WI38 (cell line): Measurements from ENCODE around the gene KRTAP5-5.
"Not testable (repeated sequence)": the region's sequence is repeated elsewhere in the genome, so short reads cannot be mapped to it uniquely, and the experiment has no call there.

Experiments used
- H3K4me3 ChIP-seq: 2 replicates; pipeline ENCODE4 v1.5.1; 2011; ENCODE audit warnings: low read depth, mild to moderate bottlenecking, control low read depth, low read length
- CTCF ChIP-seq: IDR thresholded peaks from 2 replicates; pipeline ENCODE4 v1.5.1; 2012; ENCODE audit warnings: low read depth, mild to moderate bottlenecking, control low read depth, low read length

Gene KRTAP5-5

GRCh38 chr11:1604711-1605110 is 24.9 kb upstream of the KRTAP5-5 start:
- TF ChIP-seq CTCF = no peak
- H3K4me3 ChIP-seq = no peak overlapping the region

GRCh38 chr11:1605923-1606322 is 23.7 kb upstream of the KRTAP5-5 start:
- H3K4me3 ChIP-seq = not testable (repeated sequence)

- not testable (repeated sequence) for H3K4me3 ChIP-seq
These were observed 22.3 kb upstream of the KRTAP5-5 start for GRCh38 chr11:1607156-1607845.

- H3K4me3 ChIP-seq = not testable (repeated sequence)
These were observed 21.7 kb upstream of the KRTAP5-5 start for GRCh38 chr11:1607901-1608300.

GRCh38 chr11:1608363-1608762 is 21.2 kb upstream of the KRTAP5-5 start, which contains the start of gene KRTAP5-3:
Gene KRTAP5-3, minus strand, starts transcription at chr11:1608463. Its CDS starts 78 bp downstream, at chr11:1608385.
- no peak for TF ChIP-seq CTCF
- H3K4me3 ChIP-seq = no peak within 1 kb of the TSS

GRCh38 chr11:1618231-1618630 is 11.3 kb upstream of the KRTAP5-5 start:
- H3K4me3 ChIP-seq = no peak overlapping the region
- TF ChIP-seq CTCF = no peak

GRCh38 chr11:1619449-1619848 is 10.1 kb upstream of the KRTAP5-5 start:
- TF ChIP-seq CTCF = no peak
- H3K4me3 ChIP-seq = no peak overlapping the region

- TF ChIP-seq CTCF = no peak
- no peak within 1 kb of the TSS for H3K4me3 ChIP-seq
These were observed 7.5 kb upstream of the KRTAP5-5 start, which contains the start of gene KRTAP5-4 for GRCh38 chr11:1622086-1622485. Gene KRTAP5-4, minus strand, starts transcription at chr11:1622138. Its CDS starts 45 bp downstream, at chr11:1622093.

- H3K4me3 ChIP-seq = no peak overlapping the region
- TF ChIP-seq CTCF = no peak
These were observed 5.9 kb upstream of the KRTAP5-5 start for GRCh38 chr11:1623716-1624115.
